Measurements from ENCODE around the gene ENOX1.

The ENOX1 gene

GRCh38 chr13:43786472-43786765, 353 bp downstream of the ENOX1 start:
- TF ChIP-seq, protein P1, sequence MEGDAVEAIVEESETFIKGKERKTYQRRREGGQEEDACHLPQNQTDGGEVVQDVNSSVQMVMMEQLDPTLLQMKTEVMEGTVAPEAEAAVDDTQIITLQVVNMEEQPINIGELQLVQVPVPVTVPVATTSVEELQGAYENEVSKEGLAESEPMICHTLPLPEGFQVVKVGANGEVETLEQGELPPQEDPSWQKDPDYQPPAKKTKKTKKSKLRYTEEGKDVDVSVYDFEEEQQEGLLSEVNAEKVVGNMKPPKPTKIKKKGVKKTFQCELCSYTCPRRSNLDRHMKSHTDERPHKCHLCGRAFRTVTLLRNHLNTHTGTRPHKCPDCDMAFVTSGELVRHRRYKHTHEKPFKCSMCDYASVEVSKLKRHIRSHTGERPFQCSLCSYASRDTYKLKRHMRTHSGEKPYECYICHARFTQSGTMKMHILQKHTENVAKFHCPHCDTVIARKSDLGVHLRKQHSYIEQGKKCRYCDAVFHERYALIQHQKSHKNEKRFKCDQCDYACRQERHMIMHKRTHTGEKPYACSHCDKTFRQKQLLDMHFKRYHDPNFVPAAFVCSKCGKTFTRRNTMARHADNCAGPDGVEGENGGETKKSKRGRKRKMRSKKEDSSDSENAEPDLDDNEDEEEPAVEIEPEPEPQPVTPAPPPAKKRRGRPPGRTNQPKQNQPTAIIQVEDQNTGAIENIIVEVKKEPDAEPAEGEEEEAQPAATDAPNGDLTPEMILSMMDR (IDR thresholded peaks at IDR 0.05; ENCODE audit: low read length, missing control alignments) = no peak
- peak overlapping the region; percentile 65 for H3K4me3 ChIP-seq (replicated peaks; ENCODE audit: low read depth, low read length)
- DNase-seq (ENCODE audit: low read depth) = no peak

DNA sequence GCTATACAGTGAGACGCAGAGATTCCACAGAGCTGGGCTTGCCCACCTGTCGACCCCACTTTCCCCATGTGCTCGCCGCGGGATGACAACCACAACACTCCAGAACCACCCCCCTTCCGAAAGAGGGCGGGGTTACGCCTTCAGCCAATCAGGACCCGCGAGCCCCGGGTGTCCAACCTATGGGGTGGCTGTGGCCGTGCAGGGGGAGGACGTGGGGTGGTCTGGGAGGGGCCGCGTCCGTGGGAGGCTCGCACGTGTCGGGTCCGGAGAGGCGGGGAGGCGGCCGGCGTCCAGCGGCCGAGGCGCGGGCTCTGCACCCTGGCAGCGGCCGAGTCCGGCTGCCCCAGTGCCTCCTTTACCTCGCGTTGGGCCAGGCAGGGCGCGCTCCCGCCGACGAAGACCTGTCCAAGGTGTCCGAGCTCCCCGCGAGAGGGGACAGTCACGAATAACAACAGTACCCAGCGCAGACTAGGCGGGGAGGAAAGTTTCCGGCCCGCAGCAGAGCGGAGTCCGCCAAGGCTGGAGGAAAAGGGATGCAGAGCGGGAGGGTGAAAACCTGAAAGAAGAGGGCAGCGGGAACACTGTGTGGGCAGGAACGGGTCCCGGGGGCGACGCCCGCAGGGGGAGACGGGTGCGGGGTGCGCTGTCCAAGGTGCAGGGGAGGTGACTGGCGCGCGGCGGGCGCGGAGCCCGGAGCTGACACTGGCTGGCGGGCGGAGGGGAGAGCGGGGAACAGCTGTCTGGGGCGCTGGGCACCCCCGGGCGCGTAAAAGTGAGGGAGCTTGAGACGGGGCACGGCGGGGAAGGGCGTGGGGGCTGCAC, 911 bp downstream of the ENOX1 start:
- DNase-seq (ENCODE audit: low read depth) = peak; percentile 82
- TF ChIP-seq, protein P1 (IDR thresholded peaks at IDR 0.05; ENCODE audit: low read length, missing control alignments) = no peak
- H3K4me3 ChIP-seq (replicated peaks; ENCODE audit: low read depth, low read length) = peak overlapping the region; percentile 65

DNA sequence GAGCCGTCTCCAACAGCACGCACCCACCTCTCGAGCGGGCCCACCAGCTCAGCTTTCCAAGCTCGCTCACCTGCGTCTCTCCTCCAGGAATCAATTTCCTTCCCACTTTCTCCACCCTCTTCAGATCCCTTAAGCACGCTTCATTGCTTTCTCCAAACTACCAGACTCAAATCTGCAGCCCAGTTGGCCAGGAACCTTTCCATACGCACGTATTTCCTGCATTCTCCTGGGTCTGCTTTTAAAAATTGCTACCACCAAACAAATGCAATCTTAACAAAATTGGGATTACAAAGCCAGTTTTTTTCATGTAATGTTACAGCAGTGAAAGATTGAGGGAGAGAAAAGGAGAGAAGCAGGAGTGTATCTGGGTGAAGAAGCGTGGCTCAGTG, 1.5 kb downstream of the ENOX1 start:
- DNase-seq (ENCODE audit: low read depth) = no peak
- H3K4me3 ChIP-seq (replicated peaks; ENCODE audit: low read depth, low read length) = peak overlapping the region; percentile 65
- TF ChIP-seq, protein P1 (IDR thresholded peaks at IDR 0.05; ENCODE audit: low read length, missing control alignments) = no peak

DNA sequence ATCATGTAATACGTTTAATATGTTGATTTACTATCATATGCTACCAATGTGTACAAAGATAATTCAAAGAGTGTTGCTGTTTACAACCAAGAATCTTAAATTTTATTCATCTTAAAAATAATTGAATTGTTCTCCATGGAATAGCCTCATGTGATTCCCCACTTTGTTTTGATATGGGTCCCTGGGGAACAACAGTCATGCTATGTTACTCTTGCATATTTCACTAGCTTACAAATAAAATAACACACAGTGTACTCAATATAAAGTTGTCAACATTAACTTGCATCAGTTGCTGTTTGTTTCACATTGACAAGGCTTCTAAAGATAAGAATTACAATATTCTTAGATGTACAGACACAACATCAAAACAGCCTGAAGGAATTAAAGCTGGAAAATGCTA, 2.3 kb downstream of the ENOX1 start:
- DNase-seq (ENCODE audit: low read depth) = peak; percentile 40
- TF ChIP-seq, protein P1 (IDR thresholded peaks at IDR 0.05; ENCODE audit: low read length, missing control alignments) = no peak
- no peak overlapping the region for H3K4me3 ChIP-seq (replicated peaks; ENCODE audit: low read depth, low read length)

- no peak overlapping the region for H3K4me3 ChIP-seq (replicated peaks; ENCODE audit: low read depth, low read length)
- peak; percentile 89 for DNase-seq (ENCODE audit: low read depth)
These were observed 3.0 kb downstream of the ENOX1 start for GRCh38 chr13:43783820-43784219.

DNA sequence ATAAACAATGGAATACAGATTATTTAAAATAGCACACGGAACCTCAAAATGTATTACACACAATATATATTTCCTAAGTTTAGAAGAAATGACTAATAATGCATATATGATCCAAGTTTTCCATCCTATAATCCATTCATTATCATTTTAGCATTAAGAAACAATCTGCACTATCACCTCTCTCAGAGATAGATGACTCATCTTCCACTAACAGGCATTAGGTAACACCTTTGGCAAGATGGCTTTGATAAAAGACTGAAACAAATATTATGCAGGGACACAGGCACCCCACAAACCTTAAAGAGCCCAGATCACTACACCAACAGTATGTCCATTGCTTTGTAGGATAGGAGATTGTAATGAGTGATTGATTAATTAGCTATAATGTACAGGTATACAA, 4.1 kb downstream of the ENOX1 start:
- no peak for DNase-seq (ENCODE audit: low read depth)
- TF ChIP-seq, protein P1 (IDR thresholded peaks at IDR 0.05; ENCODE audit: low read length, missing control alignments) = no peak
- no peak overlapping the region for H3K4me3 ChIP-seq (replicated peaks; ENCODE audit: low read depth, low read length)

More at GRCh38 chr13:43783820-43784219, 3.0 kb downstream of the ENOX1 start:
- TF ChIP-seq, protein P1 (IDR thresholded peaks at IDR 0.05; ENCODE audit: low read length, missing control alignments) = no peak

DNA sequence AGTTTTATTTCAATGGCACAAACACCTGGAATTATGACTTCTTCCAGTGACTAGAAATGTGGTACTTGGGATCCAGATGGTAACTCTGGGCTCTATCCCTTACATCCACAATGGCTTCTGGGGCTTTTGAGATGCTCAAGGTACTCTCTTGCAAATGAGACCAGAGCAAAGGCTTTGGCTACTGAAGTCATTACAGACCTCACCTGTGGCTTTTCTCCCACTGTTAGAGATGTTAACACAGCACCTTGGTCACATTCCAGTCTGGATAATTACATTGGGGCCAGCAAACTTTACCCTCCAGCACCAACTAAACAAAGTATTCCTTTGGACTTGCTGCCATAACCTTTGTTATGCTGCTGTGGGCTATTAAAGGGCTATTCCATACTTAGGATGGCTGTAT, 6.1 kb downstream of the ENOX1 start:
- TF ChIP-seq, protein P1 (IDR thresholded peaks at IDR 0.05; ENCODE audit: low read length, missing control alignments) = no peak
- DNase-seq (ENCODE audit: low read depth) = no peak
- H3K4me3 ChIP-seq (replicated peaks; ENCODE audit: low read depth, low read length) = no peak overlapping the region
